MG63 (cell line): ENCODE data around the gene KCNT2. TPM values are rescaled to one million over a fixed set of nuclear protein-coding genes. Genes with fewer than 3 reads are reported as not detected.
A peak's percentile ranks its signal among the peaks of the same experiment; 100 is the strongest.

Experiments used
- DNase-seq: peaks from one replicate; pipeline ENCODE4 v3.0.0-alpha.2; 2020
- H3K27me3 ChIP-seq: fragments of 250-450 bp; sonication (Bioruptor Pico); 2 replicates; pipeline ENCODE4 v1.5.1; 2020; ENCODE audit warnings: mild to moderate bottlenecking, moderate library complexity
- H3K36me3 ChIP-seq: fragments of 250-450 bp; sonication (Bioruptor Pico); 2 replicates; pipeline ENCODE4 v1.5.1; 2020; ENCODE audit warnings: mild to moderate bottlenecking, moderate library complexity
- H3K4me3 ChIP-seq: fragments of 250-450 bp; sonication (Bioruptor Pico); 2 replicates; pipeline ENCODE4 v1.5.1; 2020; ENCODE audit warnings: mild to moderate bottlenecking, moderate library complexity
- H3K9me3 ChIP-seq: fragments of 250-450 bp; sonication (Bioruptor Pico); 2 replicates; pipeline ENCODE4 v1.5.1; 2020; ENCODE audit warnings: mild to moderate bottlenecking, moderate library complexity
- total RNA-seq: library from RNA; depleted of rRNA; stranded (reverse); fragments of >200 nt; shearing (Covaris generic); gene quantifications from 2 replicates; pipeline ENCODE4 v1.2.3, GENCODE V29; 2014; ENCODE audit warnings: low replicate concordance

KCNT2 gene
- total RNA-seq, 1 experiment from 2014 or later, result 0.07 TPM

GRCh38 chr1:196401452-196401833 lies 206.8 kb downstream of the KCNT2 start:
- H3K4me3 ChIP-seq, result no peak overlapping the region
- no peaks in the 10 kb centered on the region for H3K36me3 ChIP-seq
- no peak for DNase-seq
- H3K27me3 ChIP-seq, result no peaks in the 10 kb centered on the region
- no peaks in the 10 kb centered on the region for H3K9me3 ChIP-seq

GRCh38 chr1:196400478-196401451 lies 207.5 kb downstream of the KCNT2 start:
- peak; percentile 35 for DNase-seq
- H3K36me3 ChIP-seq, result no peaks in the 10 kb centered on the region
- no peaks in the 10 kb centered on the region for H3K9me3 ChIP-seq
- no peak overlapping the region for H3K4me3 ChIP-seq
- H3K27me3 ChIP-seq, result no peaks in the 10 kb centered on the region

- H3K4me3 ChIP-seq, result no peak overlapping the region
- no peaks in the 10 kb centered on the region for H3K36me3 ChIP-seq
- DNase-seq, result no peak
- H3K27me3 ChIP-seq, result no peaks in the 10 kb centered on the region
- no peaks in the 10 kb centered on the region for H3K9me3 ChIP-seq
These were observed 208.5 kb downstream of the KCNT2 start for GRCh38 chr1:196399713-196400112.

- no peaks in the 10 kb centered on the region for H3K27me3 ChIP-seq
- H3K4me3 ChIP-seq, result no peak overlapping the region
- peak; percentile 15 for DNase-seq
- H3K9me3 ChIP-seq, result no peaks in the 10 kb centered on the region
- H3K36me3 ChIP-seq, result no peaks in the 10 kb centered on the region
These were observed 214.5 kb downstream of the KCNT2 start for GRCh38 chr1:196393742-196394141.

- DNase-seq, result no peak
These were observed 215.0 kb downstream of the KCNT2 start for GRCh38 chr1:196393282-196393681.

GRCh38 chr1:196387766-196388165 lies 220.5 kb downstream of the KCNT2 start:
- DNase-seq, result no peak
- Histone ChIP-seq H3K4me3 (no peak overlapping the region), H3K27me3 (no peaks in the 10 kb centered on the region), H3K9me3 (no peaks in the 10 kb centered on the region), H3K36me3 (no peaks in the 10 kb centered on the region)

More at GRCh38 chr1:196393282-196393681, 215.0 kb downstream of the KCNT2 start:
- H3K9me3 ChIP-seq, result no peaks in the 10 kb centered on the region
- no peak overlapping the region for H3K4me3 ChIP-seq
- H3K36me3 ChIP-seq, result no peaks in the 10 kb centered on the region
- H3K27me3 ChIP-seq, result no peaks in the 10 kb centered on the region

- Histone ChIP-seq H3K9me3 (no peaks in the 10 kb centered on the region), H3K27me3 (no peaks in the 10 kb centered on the region), H3K36me3 (no peaks in the 10 kb centered on the region), H3K4me3 (no peak overlapping the region)
- DNase-seq, result no peak
These were observed 223.1 kb downstream of the KCNT2 start for GRCh38 chr1:196385109-196385508.

GRCh38 chr1:196382383-196382782 lies 225.9 kb downstream of the KCNT2 start:
- Histone ChIP-seq H3K27me3 (no peaks in the 10 kb centered on the region), H3K36me3 (no peaks in the 10 kb centered on the region), H3K9me3 (no peaks in the 10 kb centered on the region), H3K4me3 (no peak overlapping the region)
- DNase-seq, result no peak

GRCh38 chr1:196381544-196381943 lies 226.7 kb downstream of the KCNT2 start:
- no peak for DNase-seq
- Histone ChIP-seq H3K4me3 (no peak overlapping the region), H3K9me3 (no peaks in the 10 kb centered on the region), H3K27me3 (no peaks in the 10 kb centered on the region), H3K36me3 (no peaks in the 10 kb centered on the region)

- Histone ChIP-seq H3K27me3 (no peaks in the 10 kb centered on the region), H3K4me3 (no peak overlapping the region), H3K9me3 (no peaks in the 10 kb centered on the region), H3K36me3 (no peaks in the 10 kb centered on the region)
- no peak for DNase-seq
These were observed 227.9 kb downstream of the KCNT2 start for GRCh38 chr1:196380316-196380715.

GRCh38 chr1:196377811-196378210 lies 230.4 kb downstream of the KCNT2 start:
- H3K27me3 ChIP-seq, result no peaks in the 10 kb centered on the region
- no peaks in the 10 kb centered on the region for H3K36me3 ChIP-seq
- no peak for DNase-seq
- no peak overlapping the region for H3K4me3 ChIP-seq
- no peaks in the 10 kb centered on the region for H3K9me3 ChIP-seq

GRCh38 chr1:196376630-196377328 lies 231.5 kb downstream of the KCNT2 start:
- Histone ChIP-seq H3K36me3 (no peaks in the 10 kb centered on the region), H3K4me3 (no peak overlapping the region), H3K9me3 (no peaks in the 10 kb centered on the region), H3K27me3 (no peaks in the 10 kb centered on the region)
- no peak for DNase-seq

- Histone ChIP-seq H3K36me3 (no peaks in the 10 kb centered on the region), H3K4me3 (no peak overlapping the region), H3K27me3 (no peaks in the 10 kb centered on the region), H3K9me3 (no peaks in the 10 kb centered on the region)
- no peak for DNase-seq
These were observed 234.4 kb downstream of the KCNT2 start for GRCh38 chr1:196373798-196374197.

- H3K36me3 ChIP-seq, result no peaks in the 10 kb centered on the region
- H3K27me3 ChIP-seq, result no peaks in the 10 kb centered on the region
- H3K4me3 ChIP-seq, result no peak overlapping the region
- no peak for DNase-seq
- no peaks in the 10 kb centered on the region for H3K9me3 ChIP-seq
These were observed 235.2 kb downstream of the KCNT2 start for GRCh38 chr1:196372896-196373536.

GRCh38 chr1:196367838-196368237 lies 240.4 kb downstream of the KCNT2 start:
- no peaks in the 10 kb centered on the region for H3K27me3 ChIP-seq
- no peak for DNase-seq
- H3K36me3 ChIP-seq, result no peaks in the 10 kb centered on the region
- no peak overlapping the region for H3K4me3 ChIP-seq
- H3K9me3 ChIP-seq, result no peaks in the 10 kb centered on the region

- Histone ChIP-seq H3K36me3 (no peaks in the 10 kb centered on the region), H3K4me3 (no peak overlapping the region), H3K9me3 (no peaks in the 10 kb centered on the region), H3K27me3 (no peaks in the 10 kb centered on the region)
- no peak for DNase-seq
These were observed 241.3 kb downstream of the KCNT2 start for GRCh38 chr1:196366817-196367495.
